CD4-positive, alpha-beta T cell treated with Interferon gamma for 1 hour (primary cell): ENCODE data around the gene PPIF.

Source experiments
- DNase-seq: peaks from one replicate; pipeline ENCODE4 v3.0.0-alpha.2; 2020

The PPIF gene

GRCh38 chr10:79404690-79405131, 57.4 kb downstream of the PPIF start:
- DNase-seq, result no peak
